NCI-H1092 treated with DMSO at 0.1 percent for 48 hours (cell line): ENCODE measurements around the gene CBLB.

ENCODE experiments used
- DNase-seq: peaks from one replicate; lab custom pipeline; 2025; lab: John Stamatoyannopoulos, UW

Gene CBLB

GRCh38 chr3:105688821-105689220 is 180.0 kb downstream of the CBLB start:
- DNase-seq, result peak; percentile 10

DNA sequence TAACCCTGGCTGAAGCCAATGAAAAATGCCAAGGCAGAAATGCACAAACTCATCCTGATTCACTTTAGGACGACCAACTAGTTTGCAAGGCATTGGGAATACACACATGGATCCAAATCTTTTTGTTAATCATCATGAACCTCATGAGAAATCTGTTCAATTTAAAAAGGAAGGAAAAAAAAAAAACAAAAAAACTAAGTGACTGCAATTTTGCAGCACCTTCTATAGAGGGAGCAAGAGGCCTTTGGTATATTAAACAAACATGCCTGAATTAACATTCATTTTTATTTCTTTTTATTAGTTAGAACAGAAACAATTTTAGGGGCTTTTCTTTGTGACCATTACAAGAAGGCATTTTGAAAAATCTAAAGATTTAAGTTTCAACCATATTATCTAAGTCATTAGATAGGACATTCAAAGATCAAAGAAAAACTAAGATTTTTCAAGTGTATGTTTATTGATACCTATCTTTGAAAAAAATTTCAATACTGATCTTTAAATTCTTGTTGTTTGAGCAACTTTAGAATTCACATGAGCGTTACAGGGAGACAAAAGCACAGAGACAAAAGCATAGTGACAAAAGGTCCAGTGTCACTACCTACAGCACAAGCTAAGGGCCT is 182.4 kb downstream of the CBLB start:
- DNase-seq, result peak; percentile 11

- DNase-seq, result no peak
Measured at GRCh38 chr3:105679951-105680350, 188.9 kb downstream of the CBLB start.

DNA sequence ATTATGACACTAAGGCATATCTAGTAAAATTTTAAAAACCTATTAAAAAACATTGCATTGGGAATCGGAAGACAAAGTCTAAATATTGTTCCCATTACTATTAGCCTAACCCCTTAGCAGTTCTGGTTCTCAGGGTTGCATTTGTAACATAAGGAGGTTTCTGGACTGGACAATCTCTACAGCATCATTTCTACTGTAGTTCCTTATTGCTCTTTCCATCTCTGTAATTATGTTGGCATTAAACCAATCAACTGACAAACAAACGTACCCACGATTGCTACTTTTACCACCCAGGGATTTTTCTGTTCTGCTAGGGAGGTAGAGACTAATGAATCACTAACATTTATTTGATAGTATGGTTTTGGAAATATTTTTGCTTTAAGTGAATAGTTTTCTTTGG is 190.8 kb downstream of the CBLB start:
- DNase-seq, result no peak

DNA sequence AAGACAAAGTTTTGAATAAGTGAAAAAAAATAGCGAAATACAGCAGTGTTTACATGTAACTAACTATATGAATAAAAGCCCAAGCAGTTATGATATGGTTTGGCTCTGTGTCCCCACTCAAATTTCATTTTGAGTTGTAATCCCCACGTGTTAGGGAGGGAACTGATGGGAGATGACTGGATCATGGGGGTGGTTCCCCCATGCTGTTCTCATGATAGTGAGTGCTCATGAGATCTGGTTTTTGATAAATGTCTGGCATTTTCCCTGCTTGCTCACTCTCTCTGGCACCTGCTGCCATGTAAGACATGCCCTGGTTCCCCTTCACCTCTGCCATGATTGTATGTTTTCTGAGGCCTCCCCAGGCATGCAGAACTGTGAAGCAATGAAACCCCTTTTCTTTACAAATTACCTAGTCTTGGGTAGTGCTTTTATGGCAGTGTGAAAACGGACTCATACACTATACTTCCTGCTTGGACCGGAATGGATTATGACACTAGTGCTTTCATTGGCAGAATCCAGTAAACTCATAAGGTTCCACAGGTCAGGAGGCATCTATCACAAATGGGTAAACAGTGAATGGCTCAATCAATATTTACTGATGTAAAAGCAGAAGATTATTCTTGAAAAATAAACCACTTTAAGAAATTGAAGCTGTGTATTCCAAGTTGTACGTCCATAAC is 192.1 kb downstream of the CBLB start:
- DNase-seq, result no peak

- no peak for DNase-seq
Measured at GRCh38 chr3:105674437-105675065, 194.3 kb downstream of the CBLB start.

DNA sequence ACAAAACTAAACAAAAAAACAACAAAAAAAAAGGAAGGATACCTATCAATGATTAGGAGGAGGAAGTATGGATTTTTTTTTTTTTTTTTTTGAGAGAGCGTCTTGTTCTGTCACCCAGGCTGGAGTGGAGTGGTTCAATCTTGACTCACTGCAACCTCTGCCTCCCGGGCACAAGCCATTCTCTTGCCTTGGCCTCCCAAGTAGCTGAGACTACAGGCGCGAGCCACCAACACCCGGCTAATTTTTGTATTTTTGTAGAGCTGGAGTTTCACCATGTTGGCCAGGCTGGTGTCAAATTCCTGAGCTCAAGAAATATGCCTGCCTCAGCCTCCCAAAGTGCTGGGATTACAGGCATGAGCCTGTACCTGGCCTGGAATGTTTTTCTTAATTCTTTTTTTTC is 195.8 kb downstream of the CBLB start:
- no peak for DNase-seq

DNA sequence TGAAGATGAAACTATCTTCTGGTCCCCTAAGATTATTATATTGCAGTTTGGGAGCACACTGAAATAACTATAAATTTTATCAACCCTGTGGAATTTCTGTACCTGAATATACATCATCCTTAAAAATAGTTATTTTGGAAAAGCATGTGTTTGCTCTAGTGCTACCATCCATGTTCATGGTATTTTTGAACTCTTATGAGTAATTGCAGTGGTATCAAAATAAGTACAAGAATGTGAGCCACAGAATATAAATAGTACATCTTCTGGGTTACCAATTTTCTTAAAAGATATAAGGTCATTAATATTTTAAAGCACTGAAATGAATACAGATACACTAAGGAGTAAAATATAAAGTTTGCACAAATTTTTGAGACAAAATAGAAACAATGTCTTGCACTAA is 206.5 kb downstream of the CBLB start:
- DNase-seq, result no peak

DNA sequence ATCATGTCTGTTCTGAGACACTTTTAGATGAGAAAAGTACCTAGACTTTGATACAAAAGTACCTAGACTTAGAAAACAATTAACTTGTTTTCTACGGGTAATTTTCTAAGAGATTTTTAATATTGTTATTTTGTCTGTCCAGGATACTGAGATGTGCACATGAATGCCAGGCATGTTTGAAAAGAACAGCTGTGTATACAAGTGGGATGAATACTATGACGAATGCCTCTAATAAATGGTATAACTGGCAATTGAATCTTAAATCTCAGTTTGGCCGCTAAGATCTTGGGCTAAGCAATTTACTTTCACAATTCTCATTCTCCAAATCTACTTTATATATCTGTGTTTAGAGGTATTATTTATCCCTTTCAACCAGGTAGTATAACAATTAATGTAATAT is 207.4 kb downstream of the CBLB start:
- no peak for DNase-seq

DNA sequence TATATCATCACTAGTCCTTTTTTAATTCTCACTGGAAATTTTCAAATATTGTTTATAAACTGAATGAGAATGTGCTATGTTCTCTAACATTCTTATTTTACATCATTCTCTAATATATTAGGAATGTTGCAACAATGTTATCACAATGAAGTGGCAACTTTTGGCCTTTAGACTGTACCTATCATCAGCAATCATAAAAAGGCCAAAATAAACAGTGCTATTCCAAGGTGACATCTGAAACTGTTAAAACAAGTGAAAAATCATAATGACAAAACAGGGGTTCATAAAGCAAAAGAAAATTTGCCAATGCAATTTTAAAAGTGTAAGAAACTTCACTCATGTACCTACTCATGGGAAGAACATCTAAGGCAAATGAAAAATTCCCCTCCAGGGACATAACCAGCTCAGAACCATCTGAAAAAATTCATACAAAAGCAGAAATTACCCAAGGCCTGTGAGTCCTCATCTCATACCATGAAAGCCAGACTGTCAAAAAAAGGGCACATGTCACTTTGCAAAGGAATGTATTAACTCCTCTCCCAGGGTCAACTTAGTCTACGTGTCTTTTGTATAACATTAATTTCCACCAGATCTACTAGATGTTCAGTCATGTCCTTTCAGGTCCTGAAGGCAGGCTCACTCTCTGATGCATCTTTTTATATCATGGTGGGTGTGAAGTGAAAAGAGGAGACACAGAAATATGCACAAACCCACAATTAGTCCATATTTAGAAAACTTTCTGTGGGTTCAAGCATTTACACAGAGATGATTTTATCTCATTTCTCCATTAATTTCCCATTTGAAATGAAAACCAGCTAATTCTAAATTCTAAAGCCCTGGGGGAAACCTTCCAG is 211.9 kb downstream of the CBLB start:
- no peak for DNase-seq

GRCh38 chr3:105653868-105654267 is 214.9 kb downstream of the CBLB start:
- no peak for DNase-seq

DNA sequence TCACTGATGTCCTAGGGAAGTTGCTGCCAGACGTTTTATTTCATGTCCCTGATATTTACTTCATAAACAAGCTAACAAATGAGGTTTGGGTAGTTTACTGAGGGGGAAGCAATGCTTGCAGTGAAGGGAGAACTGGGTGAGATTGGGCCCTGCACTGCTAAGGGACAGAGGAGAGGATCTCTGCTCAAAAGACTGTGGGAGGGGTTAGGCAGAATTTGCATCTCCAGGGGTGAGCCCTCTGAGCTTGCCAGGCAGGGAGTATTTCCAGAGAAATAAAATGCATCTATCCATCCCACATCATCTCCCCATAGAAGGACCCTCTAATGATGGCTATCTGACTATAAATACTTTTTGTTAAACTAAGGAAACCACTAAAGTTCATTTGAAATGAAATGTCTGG is 215.6 kb downstream of the CBLB start:
- no peak for DNase-seq

- no peak for DNase-seq
Measured at GRCh38 chr3:105649480-105649879, 219.3 kb downstream of the CBLB start.

DNA sequence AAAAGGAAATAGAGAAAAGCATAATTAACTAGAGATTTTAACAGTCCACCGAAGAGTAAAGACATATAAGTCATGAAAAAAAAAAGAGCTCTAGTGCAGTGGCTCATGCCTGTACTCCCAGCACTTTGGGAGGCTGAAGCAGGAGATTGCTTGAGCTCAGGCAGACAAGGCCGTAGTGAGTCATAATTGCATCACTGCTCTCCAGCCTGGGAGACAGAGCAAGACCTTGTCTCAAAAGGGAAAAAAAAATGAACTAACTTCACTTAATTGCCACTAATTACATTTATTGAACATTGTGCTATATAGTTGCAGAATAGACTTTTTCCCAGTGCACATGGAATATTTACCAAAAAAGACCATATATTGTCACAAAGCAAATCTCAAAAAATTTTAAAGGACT is 221.8 kb downstream of the CBLB start:
- no peak for DNase-seq

GRCh38 chr3:105639131-105639530 is 229.7 kb downstream of the CBLB start:
- DNase-seq, result no peak

DNA sequence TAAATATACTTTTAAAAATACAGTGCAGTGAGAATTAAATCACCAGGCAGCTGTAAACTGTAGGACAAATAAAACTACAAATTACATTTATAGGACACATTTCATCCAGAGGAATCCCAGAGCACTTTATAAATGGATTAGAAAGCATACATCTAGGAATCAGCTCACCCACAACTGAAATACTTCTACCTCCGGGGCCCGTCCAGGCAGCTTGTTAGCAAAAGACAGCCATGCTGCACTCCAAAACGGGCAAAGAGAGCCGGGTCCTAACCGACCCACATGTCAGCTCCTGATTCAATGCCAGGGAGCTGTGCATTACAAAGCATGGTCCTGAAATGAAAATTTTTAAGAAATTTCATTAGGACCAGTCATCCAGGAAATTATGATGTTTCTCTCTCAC is 234.1 kb downstream of the CBLB start:
- DNase-seq, result no peak

DNA sequence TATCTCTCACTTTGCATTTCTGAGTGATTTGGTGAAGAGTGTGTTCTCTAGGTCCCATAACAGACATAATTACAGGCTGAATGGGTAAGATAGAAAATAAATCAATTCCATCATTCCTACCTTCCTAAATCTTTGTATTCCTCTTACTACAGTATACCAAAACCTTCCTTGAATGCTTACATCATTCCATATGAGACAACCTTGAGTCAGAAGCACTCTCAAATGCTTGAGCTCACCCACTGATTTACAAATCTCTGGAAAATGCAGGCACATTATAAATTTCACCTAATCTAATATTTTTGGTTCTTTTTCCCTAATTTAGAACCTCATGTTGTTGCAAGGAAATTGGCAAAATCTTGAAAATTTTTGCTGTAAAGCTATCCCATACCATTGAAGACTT is 239.1 kb downstream of the CBLB start:
- no peak for DNase-seq

GRCh38 chr3:105626739-105627138 is 242.1 kb downstream of the CBLB start:
- DNase-seq, result no peak

DNA sequence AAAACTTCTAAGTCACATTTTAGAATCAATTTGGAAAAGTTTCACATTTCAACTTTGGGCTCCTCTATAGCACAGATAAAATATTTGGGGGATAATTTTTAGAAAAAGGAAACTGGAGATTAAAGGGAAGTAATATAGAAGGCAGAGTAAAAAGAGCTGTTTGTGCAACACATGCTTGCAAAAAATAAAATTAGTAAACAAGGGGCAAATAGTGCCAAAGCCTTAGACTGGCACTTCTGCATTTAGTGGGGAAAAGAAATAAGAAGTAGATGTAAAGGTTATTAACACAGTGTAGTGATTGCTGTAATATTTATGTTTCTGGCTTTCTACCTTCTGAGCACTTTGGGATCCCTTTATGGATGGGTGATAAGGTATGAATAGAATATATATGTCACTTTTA is 246.6 kb downstream of the CBLB start:
- DNase-seq, result no peak

DNA sequence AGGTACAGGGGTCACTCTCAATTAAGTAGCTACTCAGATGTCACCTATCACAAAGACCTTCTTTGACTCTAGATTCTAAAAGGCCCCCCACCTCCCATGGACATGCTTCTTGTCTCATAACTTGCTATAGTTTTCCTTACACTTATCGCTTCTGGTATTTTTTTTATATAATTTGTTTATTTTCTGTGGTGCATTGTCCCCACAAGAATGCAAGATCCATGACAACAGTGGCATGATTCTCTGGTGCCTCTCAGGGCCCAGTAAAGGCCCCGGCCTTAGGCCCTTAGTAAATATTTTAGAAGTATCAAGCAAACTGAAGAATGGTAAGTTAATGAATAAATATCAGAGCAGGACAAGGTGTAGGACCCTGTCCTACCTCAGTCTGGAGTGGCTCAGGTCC is 248.6 kb downstream of the CBLB start:
- no peak for DNase-seq

GRCh38 chr3:105619651-105620050 is 249.2 kb downstream of the CBLB start:
- no peak for DNase-seq

DNA sequence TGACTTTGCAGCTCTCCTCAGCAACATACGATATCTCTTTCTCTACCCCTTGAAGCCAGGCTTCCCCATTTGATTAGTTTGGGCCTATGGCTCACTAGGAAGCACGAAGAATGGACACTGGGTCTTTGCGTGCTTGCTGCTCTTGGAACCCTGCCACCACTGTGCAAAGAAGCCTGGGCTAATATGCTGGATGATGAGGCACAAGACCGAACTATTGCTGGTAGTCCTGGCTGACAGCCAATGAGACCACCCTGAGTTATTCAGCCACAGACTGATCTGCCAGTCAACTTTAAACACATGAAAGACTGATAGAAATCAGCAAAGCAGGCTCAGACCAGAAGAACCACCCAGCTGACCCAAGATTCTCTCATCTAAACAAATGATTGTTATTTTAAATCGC is 250.3 kb downstream of the CBLB start:
- no peak for DNase-seq
